ENCODE data around the gene GALNT2. TPM values are rescaled to one million over a fixed set of nuclear protein-coding genes. Genes with fewer than 3 reads are reported as not detected.

GALNT2 gene
- total and polyA plus RNA-seq, 2 donors (not counting 1 experiment from before 2014, with no cell fraction given) = 19.0 to 184 TPM

DNA sequence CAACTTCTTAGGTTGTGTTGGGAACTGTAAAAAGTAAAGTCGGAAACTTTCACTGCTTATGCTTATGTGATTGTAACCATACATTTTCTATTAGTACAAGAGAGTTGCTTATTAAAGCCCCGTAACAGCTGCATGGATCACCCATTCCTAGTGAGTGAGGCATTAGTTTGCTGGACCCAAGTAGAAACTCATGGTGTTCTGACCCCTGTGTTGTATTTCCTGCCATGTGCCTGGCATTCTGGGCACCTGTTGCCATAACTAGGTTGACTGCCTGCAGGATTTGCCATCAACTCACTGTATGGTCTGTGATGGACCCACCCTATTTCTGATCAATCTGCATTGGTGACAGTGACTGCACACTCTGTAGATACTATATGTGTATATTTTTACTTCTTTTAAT, 186.1 kb downstream of the GALNT2 start:
- intact Hi-C loops (cut with micrococcal nuclease) = no loop called here
- H4K20me1 ChIP-seq (ENCODE audit: control insufficient read depth, insufficient read depth, low read length, poor library complexity, severe bottlenecking) = no peaks in the 10 kb centered on the region
- peaks cover 2 to 48% of the 10 kb centered on the region in 2 experiments for H3K36me3 ChIP-seq (replicated peaks in 1 of 2; ENCODE audit: control extremely low read depth in 1 of 2, control insufficient read depth in 1 of 2, extremely low read depth in 1 of 2, insufficient read depth in 2 of 2, low read length in 1 of 2)
- H2AFZ ChIP-seq (ENCODE audit: insufficient read depth, low read depth, low read length, poor library complexity, severe bottlenecking) = no peak overlapping the region
- H3K27me3 Mint-ChIP-seq = no peaks in the 10 kb centered on the region
- no peak for ATAC-seq (ENCODE audit: low read depth)
- no peaks in the 10 kb centered on the region for H3K4me1 ChIP-seq (ENCODE audit: control insufficient read depth in 2 of 2, insufficient read depth in 2 of 2, low read length in 2 of 2)
- 100% methylated on average over 1 of the region's 2 CpGs for WGBS (ENCODE audit: insufficient coverage)
- H3K4me1 Mint-ChIP-seq = peaks cover 13% of the 10 kb centered on the region
- DNase-seq = no peak
- CTCF ChIA-PET = interaction anchor here (0.7 to 1.5 kb wide), 2 partner anchors 24 to 85 kb away, joined by 3 to 4 read pairs; no protein-coding TSS in a partner anchor
- no peaks in the 10 kb centered on the region for H3K27me3 ChIP-seq (replicated peaks in 1 of 4; ENCODE audit: control extremely low read depth in 1 of 4, control insufficient read depth in 3 of 4, insufficient read depth in 4 of 4, low read length in 3 of 4)
- POLR2A ChIA-PET = no interaction called here
- no peaks in the 10 kb centered on the region for H3K9me3 ChIP-seq (ENCODE audit: control extremely low read depth in 1 of 3, control insufficient read depth in 2 of 3, insufficient read depth in 1 of 3, low read length in 2 of 3)
- no peak overlapping the region for H3K4me2 ChIP-seq (replicated peaks; ENCODE audit: low read depth, low read length, poor library complexity, severe bottlenecking)
- H3K4me3 Mint-ChIP-seq = no peak overlapping the region
- H3K27ac Mint-ChIP-seq = no peak overlapping the region
- no peaks in the 10 kb centered on the region for H3K9me3 Mint-ChIP-seq (ENCODE audit: insufficient read depth)
- H3K4me3 ChIP-seq (ENCODE audit: control extremely low read depth in 1 of 5, extremely low read depth in 1 of 5, insufficient read depth in 1 of 5, low read depth in 2 of 5, low read length in 4 of 5) = no peak overlapping the region
- no peaks in the 10 kb centered on the region for H3K79me2 ChIP-seq (ENCODE audit: control insufficient read depth, insufficient read depth, low read length)
- no peak overlapping the region for H3K9ac ChIP-seq (ENCODE audit: low read length)
- H3K27ac ChIP-seq (ENCODE audit: low read length in 2 of 2) = no peak overlapping the region
- no peak for TF ChIP-seq EZH2 (IDR thresholded peaks at IDR 0.05; ENCODE audit: borderline replicate concordance, insufficient read depth, low read depth, low read length, poor library complexity, severe bottlenecking)
- TF ChIP-seq, protein P1, sequence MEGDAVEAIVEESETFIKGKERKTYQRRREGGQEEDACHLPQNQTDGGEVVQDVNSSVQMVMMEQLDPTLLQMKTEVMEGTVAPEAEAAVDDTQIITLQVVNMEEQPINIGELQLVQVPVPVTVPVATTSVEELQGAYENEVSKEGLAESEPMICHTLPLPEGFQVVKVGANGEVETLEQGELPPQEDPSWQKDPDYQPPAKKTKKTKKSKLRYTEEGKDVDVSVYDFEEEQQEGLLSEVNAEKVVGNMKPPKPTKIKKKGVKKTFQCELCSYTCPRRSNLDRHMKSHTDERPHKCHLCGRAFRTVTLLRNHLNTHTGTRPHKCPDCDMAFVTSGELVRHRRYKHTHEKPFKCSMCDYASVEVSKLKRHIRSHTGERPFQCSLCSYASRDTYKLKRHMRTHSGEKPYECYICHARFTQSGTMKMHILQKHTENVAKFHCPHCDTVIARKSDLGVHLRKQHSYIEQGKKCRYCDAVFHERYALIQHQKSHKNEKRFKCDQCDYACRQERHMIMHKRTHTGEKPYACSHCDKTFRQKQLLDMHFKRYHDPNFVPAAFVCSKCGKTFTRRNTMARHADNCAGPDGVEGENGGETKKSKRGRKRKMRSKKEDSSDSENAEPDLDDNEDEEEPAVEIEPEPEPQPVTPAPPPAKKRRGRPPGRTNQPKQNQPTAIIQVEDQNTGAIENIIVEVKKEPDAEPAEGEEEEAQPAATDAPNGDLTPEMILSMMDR (IDR thresholded peaks at IDR 0.05) = no peak

DNA sequence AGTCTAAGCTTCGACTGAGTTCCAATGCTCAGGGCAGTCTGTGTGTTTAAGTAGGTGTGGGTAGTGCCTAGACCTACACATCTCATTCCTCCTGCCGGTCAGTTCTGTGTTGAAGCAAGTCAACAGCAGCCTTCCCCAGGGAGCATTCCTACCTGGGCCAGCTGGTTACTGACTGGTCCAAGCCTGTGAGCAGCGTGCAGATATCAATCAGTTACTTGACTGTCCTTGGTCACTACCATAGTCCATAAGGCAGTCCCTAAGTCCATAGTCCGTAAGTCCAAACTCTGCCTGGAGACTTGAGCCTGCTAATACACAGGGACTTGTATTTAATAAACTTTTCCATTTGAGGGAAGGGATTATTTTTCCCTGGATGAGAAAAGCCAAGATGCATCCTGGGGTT, 187.2 kb downstream of the GALNT2 start:
- Mint-ChIP-seq H3K4me3 (no peak overlapping the region), H3K27me3 (no peaks in the 10 kb centered on the region), H3K4me1 (peaks cover 13% of the 10 kb centered on the region), H3K9me3 (ENCODE audit: insufficient read depth) (no peaks in the 10 kb centered on the region), H3K27ac (no peak overlapping the region)
- Histone ChIP-seq H3K36me3 (replicated peaks in 1 of 2; ENCODE audit: control extremely low read depth in 1 of 2, control insufficient read depth in 1 of 2, extremely low read depth in 1 of 2, insufficient read depth in 2 of 2, low read length in 1 of 2) (peaks cover 2 to 38% of the 10 kb centered on the region in 2 experiments), H3K4me3 (ENCODE audit: control extremely low read depth in 1 of 5, extremely low read depth in 1 of 5, insufficient read depth in 1 of 5, low read depth in 2 of 5, low read length in 4 of 5) (no peak overlapping the region), H3K4me1 (ENCODE audit: control insufficient read depth in 2 of 2, insufficient read depth in 2 of 2, low read length in 2 of 2) (no peaks in the 10 kb centered on the region), H4K20me1 (ENCODE audit: control insufficient read depth, insufficient read depth, low read length, poor library complexity, severe bottlenecking) (no peaks in the 10 kb centered on the region), H3K27ac (ENCODE audit: low read length in 2 of 2) (no peak overlapping the region), H3K79me2 (ENCODE audit: control insufficient read depth, insufficient read depth, low read length) (no peaks in the 10 kb centered on the region), H3K9me3 (ENCODE audit: control extremely low read depth in 1 of 3, control insufficient read depth in 2 of 3, insufficient read depth in 1 of 3, low read length in 2 of 3) (peaks cover 0 to 2% (median 0%) of the 10 kb centered on the region in 3 donors), H3K9ac (ENCODE audit: low read length) (no peak overlapping the region), H3K4me2 (replicated peaks; ENCODE audit: low read depth, low read length, poor library complexity, severe bottlenecking) (no peak overlapping the region), H3K27me3 (replicated peaks in 1 of 4; ENCODE audit: control extremely low read depth in 1 of 4, control insufficient read depth in 3 of 4, insufficient read depth in 4 of 4, low read length in 3 of 4) (no peaks in the 10 kb centered on the region), H2AFZ (ENCODE audit: insufficient read depth, low read depth, low read length, poor library complexity, severe bottlenecking) (no peak overlapping the region)
- no peak for TF ChIP-seq EZH2 (IDR thresholded peaks at IDR 0.05; ENCODE audit: borderline replicate concordance, insufficient read depth, low read depth, low read length, poor library complexity, severe bottlenecking)
- TF ChIP-seq, protein P1 (IDR thresholded peaks at IDR 0.05) = no peak
- intact Hi-C loops (cut with micrococcal nuclease) = no loop called here
- WGBS (ENCODE audit: insufficient coverage) = 100% methylated on average over 1 of the region's 4 CpGs
- ChIA-PET CTCF (interaction anchor here (1.2 to 1.5 kb wide), 2 partner anchors 52 to 86 kb away, joined by 3 read pairs; no protein-coding TSS in a partner anchor), POLR2A (no interaction called here)
- DNase-seq (no peak), ATAC-seq (ENCODE audit: low read depth) (no peak)
